Rectal smooth muscle tissue (tissue), 1 donor: ENCODE results near the gene ASMTL.
"Not testable (repeated sequence)": the region's sequence is repeated elsewhere in the genome, so short reads cannot be mapped to it uniquely, and the experiment has no call there.

Source experiments
- H3K27ac ChIP-seq: one replicate; pipeline ENCODE4 v1.7.0; 2013; ENCODE audit warnings: low read depth, low read length, inconsistent platforms
- H3K27me3 ChIP-seq: one replicate; pipeline ENCODE4 v1.7.0; 2013; ENCODE audit warnings: low read length; ENCODE audit not compliant: control insufficient read depth, insufficient read depth
- H3K36me3 ChIP-seq: one replicate; pipeline ENCODE4 v1.7.0; 2013; ENCODE audit warnings: low read length; ENCODE audit not compliant: control insufficient read depth, insufficient read depth
- H3K4me1 ChIP-seq: one replicate; pipeline ENCODE4 v1.7.0; 2013; ENCODE audit warnings: low read length; ENCODE audit not compliant: control insufficient read depth, insufficient read depth
- H3K4me3 ChIP-seq: one replicate; pipeline ENCODE4 v1.7.0; 2013; ENCODE audit warnings: low read length
- H3K9ac ChIP-seq: one replicate; pipeline ENCODE4 v1.7.0; 2013; ENCODE audit warnings: low read length

Gene ASMTL, protein sequence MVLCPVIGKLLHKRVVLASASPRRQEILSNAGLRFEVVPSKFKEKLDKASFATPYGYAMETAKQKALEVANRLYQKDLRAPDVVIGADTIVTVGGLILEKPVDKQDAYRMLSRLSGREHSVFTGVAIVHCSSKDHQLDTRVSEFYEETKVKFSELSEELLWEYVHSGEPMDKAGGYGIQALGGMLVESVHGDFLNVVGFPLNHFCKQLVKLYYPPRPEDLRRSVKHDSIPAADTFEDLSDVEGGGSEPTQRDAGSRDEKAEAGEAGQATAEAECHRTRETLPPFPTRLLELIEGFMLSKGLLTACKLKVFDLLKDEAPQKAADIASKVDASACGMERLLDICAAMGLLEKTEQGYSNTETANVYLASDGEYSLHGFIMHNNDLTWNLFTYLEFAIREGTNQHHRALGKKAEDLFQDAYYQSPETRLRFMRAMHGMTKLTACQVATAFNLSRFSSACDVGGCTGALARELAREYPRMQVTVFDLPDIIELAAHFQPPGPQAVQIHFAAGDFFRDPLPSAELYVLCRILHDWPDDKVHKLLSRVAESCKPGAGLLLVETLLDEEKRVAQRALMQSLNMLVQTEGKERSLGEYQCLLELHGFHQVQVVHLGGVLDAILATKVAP

DNA sequence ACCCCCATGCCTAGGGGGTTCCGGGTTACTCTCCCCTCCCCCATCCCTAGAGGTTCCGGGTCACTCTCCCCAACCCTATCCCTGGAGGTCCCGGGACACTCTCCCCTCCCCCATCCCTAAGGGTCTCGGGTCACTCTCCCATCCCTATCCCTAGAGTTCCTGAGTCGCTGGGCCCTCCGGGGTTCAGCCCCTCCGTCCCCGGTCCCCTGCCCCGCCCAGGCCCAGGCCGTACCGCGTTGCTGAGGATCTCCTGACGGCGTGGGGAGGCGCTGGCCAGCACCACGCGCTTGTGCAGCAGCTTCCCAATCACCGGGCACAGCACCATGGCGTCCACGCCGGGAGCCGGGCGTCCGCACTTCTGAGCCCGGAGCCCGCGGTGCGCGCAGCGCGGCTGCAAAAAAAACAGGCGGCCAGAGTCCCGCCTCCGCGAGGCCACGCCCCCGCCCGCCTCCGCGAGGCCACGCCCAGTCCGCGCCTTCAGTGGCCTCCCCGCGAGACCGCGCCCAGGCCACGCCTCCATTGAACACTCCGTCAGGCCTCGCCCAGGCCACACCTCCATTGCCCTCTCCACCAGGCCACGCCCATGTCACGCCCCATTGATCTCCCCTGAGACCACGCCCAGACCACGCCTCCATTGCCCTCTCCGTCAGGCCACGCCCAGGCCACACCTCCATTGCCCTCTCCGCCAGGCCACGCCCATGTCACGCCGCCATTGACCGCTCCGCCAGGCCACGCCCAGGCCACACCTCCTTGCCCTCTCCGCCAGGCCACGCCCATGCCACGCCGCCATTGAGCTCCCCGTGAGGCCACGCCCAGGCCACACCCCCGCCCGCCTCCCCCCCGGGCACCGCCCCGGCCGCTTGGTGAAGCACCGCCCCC lies at the start of gene ASMTL:
Gene ASMTL (minus strand): TSS at position 394 of the 879 bp plus-strand sequence. CDS start 69 bp downstream, at position 325.
- Histone ChIP-seq H3K9ac (peak within 1 kb of the TSS; percentile 73), H3K4me3 (peak within 1 kb of the TSS; percentile 92), H3K27ac (peak within 1 kb of the TSS; percentile 95), H3K36me3 (peaks cover 2% of the 10 kb centered on the region), H3K27me3 (no peaks in the 10 kb centered on the region), H3K4me1 (no peaks in the 10 kb centered on the region)

DNA sequence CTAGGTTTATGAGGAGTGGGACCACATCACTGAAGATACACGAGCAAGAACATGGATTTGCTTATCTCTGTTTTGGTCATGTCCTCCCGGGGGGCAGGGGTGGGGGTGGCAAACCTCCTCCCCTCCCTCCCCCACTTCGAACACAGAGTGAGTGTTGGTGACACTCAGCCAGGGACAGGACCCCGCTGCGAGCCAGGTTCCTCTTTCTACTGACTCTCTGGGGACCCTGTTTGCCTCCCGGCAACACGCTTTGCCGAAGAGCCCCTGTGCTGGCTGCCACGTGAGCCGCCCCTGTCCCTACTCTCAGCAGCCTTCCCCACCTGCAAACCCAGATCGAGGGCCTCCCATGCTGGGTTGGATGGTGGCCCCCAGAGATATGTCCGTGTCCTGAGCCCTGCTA lies 49.5 kb upstream of the ASMTL start:
- no peak overlapping the region for H3K9ac ChIP-seq
- H3K4me3 ChIP-seq, result no peak overlapping the region
- no peak overlapping the region for H3K27ac ChIP-seq

DNA sequence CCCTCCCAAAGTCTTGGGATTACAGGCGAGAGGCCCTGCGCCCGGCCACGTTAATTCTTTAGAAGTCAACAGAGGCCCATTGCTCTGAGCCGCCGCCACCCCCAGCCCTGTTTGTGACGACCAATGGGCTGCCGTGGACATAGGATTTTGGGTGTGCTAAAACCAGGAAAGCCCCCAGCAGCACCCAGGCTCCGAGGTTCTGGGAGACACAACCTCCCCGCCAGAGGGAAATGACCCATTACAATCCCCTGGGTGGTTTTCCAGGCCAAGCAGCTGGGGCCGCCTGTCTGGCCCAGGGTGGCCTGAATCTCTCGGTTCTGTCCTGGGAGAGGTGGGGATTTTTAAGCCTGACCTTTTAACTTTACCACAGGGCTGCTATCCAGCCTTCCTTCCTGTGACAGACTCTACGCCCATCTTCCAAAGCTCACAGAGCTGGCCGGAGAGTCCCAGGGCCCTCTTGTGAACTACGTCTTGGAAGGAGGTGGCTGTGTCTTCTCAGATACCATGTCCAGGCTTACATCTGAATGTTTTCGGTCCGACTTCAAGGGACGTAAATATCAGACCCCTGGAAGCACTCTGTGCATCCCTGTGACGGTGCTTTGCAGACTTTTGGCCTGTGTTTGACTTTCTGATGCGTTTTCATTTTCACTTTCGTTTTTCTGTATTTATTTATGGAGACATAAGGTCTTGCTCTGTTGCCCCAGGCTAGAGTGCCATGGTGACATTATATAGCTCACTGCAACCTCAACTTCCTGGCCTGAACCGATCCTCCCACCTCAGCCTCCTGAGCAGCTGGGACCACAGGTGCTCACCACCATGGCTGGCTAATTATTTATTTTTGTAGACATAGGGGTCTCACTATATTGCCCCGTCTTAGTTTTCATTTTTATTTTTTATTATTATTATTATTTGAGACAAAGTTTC lies 48.3 kb upstream of the ASMTL start:
- H3K27me3 ChIP-seq, result no peaks in the 10 kb centered on the region
- H3K4me1 ChIP-seq, result no peaks in the 10 kb centered on the region
- no peak overlapping the region for H3K9ac ChIP-seq
- no peaks in the 10 kb centered on the region for H3K36me3 ChIP-seq
- no peak overlapping the region for H3K27ac ChIP-seq
- H3K4me3 ChIP-seq, result peak overlapping the region; percentile 21

More for the DNA sequence above, 49.5 kb upstream of the ASMTL start:
- Histone ChIP-seq H3K27me3 (no peaks in the 10 kb centered on the region), H3K36me3 (no peaks in the 10 kb centered on the region), H3K4me1 (no peaks in the 10 kb centered on the region)

DNA sequence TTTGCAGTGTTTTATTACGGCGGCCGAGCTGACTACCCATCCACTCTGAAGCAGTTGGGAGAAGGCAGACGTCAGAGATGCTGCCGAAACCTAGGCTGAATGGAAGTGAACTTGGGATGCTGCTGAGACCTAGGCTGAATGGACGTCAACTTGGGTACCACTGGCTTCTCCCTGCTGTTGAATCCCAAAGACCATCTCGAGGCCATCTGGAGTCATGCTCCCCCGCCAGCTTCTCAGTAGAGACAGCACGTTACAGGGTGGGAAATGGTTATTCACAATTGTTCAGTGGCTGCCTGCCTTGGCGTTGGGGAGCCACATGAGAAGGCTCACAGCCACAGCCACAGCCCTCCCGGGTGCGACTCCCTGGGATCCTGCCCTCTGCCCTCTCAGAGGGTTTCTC lies 43.4 kb upstream of the ASMTL start:
- no peak overlapping the region for H3K9ac ChIP-seq
- H3K36me3 ChIP-seq, result no peaks in the 10 kb centered on the region
- H3K27me3 ChIP-seq, result no peaks in the 10 kb centered on the region
- no peak overlapping the region for H3K4me3 ChIP-seq
- no peaks in the 10 kb centered on the region for H3K4me1 ChIP-seq
- H3K27ac ChIP-seq, result no peak overlapping the region

DNA sequence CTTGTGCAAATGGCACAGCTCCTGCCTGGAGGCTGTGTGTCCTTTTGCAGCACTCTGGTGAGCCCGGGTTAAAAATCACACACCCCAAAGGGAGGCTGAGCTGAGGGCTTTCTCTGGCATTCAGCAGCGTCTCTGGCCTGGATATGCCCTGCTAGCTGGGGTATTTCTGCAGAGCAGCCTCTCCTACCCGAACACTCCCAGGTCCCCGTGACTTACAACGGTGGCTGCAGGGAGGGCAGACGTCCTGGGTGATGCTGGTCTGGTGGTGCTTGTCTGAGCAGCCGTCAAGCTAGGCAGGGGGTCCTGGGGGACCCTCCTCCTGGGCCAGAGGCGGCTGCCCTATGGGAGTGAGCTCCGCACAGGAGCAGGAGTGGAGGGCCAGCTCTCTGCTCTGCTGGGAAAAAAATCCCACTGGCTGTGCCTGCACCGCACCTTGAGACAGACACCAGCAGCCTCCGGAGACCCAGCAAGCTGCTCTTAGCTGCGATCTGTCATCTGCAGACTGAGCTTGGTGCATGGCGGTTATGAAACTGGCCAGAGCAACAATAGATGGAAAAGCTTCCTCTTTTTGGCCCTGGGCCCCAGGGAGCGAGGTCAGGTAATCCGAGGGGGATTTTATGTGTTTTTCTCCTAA lies 41.3 kb upstream of the ASMTL start:
- H3K36me3 ChIP-seq, result no peaks in the 10 kb centered on the region
- no peaks in the 10 kb centered on the region for H3K27me3 ChIP-seq
- no peak overlapping the region for H3K9ac ChIP-seq
- no peak overlapping the region for H3K27ac ChIP-seq
- no peaks in the 10 kb centered on the region for H3K4me1 ChIP-seq
- no peak overlapping the region for H3K4me3 ChIP-seq

DNA sequence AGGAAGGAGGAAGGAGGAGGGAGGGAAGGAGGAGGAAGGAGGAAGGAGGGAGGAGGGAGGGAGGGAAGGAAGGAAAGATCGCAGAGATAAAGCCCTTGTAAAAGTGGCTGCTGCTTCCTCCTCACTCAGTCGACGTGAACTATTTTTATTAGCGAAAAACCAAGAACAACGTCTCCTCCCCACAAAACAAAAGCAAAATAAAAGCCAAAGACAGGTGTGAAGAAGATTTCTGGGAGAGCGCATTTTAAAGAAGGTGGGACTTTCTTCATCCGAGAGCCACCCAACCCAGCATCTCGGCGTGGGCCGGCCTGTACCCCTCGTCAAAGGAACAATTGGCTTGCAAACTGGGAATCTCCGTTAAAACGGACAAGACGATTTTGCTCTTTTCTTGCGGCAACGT lies 40.7 kb upstream of the ASMTL start:
- Histone ChIP-seq H3K9ac (no peak overlapping the region), H3K27ac (no peak overlapping the region), H3K36me3 (no peaks in the 10 kb centered on the region), H3K27me3 (no peaks in the 10 kb centered on the region), H3K4me3 (no peak overlapping the region), H3K4me1 (no peaks in the 10 kb centered on the region)

DNA sequence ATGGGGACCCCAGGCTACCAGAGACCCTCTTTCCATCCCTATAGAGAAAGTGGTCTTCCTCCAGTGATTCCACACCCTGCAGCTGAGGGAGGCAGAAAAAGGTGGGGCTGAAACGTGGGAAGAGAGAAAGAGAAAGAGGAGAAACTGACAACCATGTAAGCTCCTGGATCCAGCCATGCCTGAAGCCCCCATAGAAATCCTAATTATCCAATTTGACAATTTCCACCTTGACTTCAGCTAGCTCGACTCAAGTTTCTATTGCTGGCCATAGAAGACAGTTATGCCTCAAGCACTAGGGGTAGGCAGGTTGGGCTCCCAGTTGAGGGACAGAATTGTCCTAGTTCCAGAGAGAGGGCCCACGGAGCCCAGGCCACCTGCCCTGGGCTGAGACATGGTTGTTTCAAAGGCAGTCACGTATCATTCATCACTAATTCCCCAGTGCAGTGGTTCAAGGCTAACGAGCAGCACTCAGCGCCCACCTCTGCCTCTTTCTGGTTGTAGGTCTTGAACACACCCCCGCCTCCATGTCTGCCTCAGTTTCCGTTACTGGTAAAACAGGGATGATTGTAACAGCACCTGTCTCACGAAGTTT lies 39.8 kb upstream of the ASMTL start:
- Histone ChIP-seq H3K9ac (no peak overlapping the region), H3K4me3 (no peak overlapping the region), H3K27ac (no peak overlapping the region), H3K36me3 (no peaks in the 10 kb centered on the region), H3K4me1 (no peaks in the 10 kb centered on the region), H3K27me3 (no peaks in the 10 kb centered on the region)

DNA sequence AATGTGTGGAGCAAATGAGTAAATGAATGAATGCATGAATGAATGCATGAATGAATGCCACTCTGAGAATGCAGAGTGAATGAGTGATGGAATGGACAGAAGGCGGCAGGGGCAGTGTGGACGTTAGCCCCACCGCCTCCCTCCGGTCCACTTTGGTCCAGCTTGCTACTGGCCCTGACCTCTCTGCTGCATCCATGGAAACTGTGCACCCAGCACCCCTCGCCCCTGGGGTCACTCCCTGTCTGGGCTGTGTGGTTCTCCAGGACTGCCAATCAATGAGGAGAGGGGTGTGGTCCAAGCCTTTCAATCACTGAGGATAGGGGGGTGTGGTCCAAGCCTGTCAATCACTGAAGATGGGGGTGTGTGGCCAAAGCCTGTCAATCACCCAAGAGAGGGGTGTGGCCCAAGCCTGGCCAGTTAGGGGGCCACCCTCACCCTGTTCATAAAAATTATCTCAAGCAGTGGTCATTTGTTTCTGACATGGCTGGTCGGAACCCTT lies 39.2 kb upstream of the ASMTL start:
- Histone ChIP-seq H3K4me3 (no peak overlapping the region), H3K27ac (no peak overlapping the region), H3K36me3 (no peaks in the 10 kb centered on the region), H3K4me1 (no peaks in the 10 kb centered on the region), H3K9ac (no peak overlapping the region), H3K27me3 (no peaks in the 10 kb centered on the region)

DNA sequence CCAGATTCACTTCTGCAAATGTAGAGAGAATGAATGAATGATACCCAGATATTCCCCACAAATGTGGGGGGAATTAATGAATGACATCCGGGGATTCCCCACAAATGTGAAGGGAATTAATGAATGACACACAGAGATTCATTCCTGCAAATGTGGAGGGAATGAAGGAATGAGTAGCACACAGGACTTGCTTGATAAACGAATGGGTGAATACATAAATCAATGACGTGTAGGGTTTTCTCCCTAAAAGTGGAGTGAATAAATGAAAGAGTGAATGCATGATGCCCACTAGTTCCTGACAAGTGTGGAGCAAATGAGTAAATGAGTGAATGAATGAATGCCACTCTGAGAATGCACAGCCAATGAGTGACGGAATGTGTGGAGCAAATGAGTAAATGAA lies 38.5 kb upstream of the ASMTL start:
- H3K27me3 ChIP-seq, H3K27ac ChIP-seq, H3K9ac ChIP-seq, H3K4me3 ChIP-seq, H3K4me1 ChIP-seq, H3K36me3 ChIP-seq: not testable (repeated sequence)

DNA sequence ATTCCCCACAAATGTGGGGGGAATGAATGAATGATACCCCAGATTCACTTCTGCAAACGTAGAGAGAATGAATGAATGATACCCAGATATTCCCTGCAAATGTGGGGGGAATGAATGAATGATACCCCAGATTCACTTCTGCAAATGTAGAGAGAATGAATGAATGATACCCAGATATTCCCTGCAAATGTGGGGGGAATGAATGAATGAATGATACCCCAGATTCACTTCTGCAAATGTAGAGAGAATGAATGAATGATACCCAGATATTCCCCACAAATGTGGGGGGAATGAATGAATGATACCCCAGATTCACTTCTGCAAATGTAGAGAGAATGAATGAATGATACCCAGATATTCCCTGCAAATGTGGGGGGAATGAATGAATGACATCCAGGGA lies 38.0 kb upstream of the ASMTL start:
- H3K36me3 ChIP-seq, H3K27me3 ChIP-seq, H3K27ac ChIP-seq, H3K9ac ChIP-seq, H3K4me1 ChIP-seq, H3K4me3 ChIP-seq: not testable (repeated sequence)

DNA sequence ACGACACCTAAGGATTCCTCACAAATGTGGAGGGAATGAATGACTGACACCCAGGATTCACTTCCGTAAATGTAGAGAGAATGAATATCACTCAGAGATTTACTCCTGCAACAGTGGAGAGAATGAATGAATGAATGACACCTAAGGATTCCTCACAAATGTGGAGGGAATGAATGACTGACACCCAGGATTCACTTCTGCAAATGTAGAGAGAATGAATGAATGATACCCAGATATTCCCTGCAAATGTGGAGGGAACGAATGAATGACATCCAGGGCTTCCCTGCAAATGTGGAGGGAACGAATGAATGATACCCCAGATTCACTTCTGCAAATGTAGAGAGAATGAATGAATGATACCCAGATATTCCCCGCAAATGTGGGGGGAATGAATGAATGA lies 36.6 kb upstream of the ASMTL start:
- not testable (repeated sequence) for H3K27me3 ChIP-seq, H3K4me3 ChIP-seq, H3K4me1 ChIP-seq, H3K27ac ChIP-seq, H3K36me3 ChIP-seq, H3K9ac ChIP-seq
